Measurements from ENCODE around the gene SH2D4B. TPM values are rescaled to one million over a fixed set of nuclear protein-coding genes. Genes with fewer than 3 reads are reported as not detected.

Gene SH2D4B
- total and polyA plus RNA-seq, 2 of the 13 experiments (the other 11 are each of a cell fraction or from before 2014, with no cell fraction given): not detected

DNA sequence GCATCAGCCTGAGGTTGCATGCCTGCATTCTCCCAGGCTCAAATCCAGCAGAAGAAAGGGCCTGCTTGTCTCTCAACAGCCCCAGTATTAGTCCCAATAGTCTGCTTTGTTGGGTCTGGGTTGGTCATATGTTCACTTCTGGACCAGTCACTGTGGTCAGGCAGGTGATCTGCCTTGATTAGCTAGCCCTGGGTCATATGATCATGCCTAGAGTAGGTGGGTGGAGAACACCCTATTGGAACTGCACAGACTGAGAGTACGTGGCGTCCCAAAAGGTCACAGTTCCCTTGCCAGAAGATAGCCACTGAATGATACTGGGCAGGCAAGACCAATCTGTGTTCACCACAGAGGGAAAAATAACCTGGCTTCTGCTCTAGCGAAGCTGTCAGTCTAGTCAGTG is 80.1 kb downstream of the SH2D4B start:
- H4K20me1 ChIP-seq (ENCODE audit: insufficient read depth, low read length): no peaks in the 10 kb centered on the region
- ChIA-PET CTCF (ENCODE audit: low intra/inter-chr PET ratio, low total read pairs) (no interaction called here), POLR2A (no interaction called here)
- WGBS (ENCODE audit: low lambda C conversion rate): 18% methylated on average over 3 of the region's 3 CpGs
- in situ Hi-C loops (cut with HindIII; ENCODE audit: extremely low pct_ligation_motif_present, low pct_unique_long_range_greater_than_20kb) (no loop called here), intact Hi-C loops (cut with micrococcal nuclease; ENCODE audit: unreplicated experiment) (no loop called here)
- no peak overlapping the region for H3K4me2 ChIP-seq (ENCODE audit: low read depth, low read length)
- no peaks in the 10 kb centered on the region for H3K36me3 ChIP-seq (replicated peaks in 1 of 2; ENCODE audit: control insufficient read depth in 1 of 2, insufficient read depth in 2 of 2, low read length in 2 of 2)
- H3K27me3 ChIP-seq (ENCODE audit: control insufficient read depth in 1 of 2, insufficient read depth in 2 of 2, low read length in 2 of 2): no peaks in the 10 kb centered on the region; a peak in 2 of 5 replicates
- no peak for FAIRE-seq
- no peaks in the 10 kb centered on the region for H3K79me2 ChIP-seq (ENCODE audit: insufficient read depth, low read length)
- H3K9ac ChIP-seq (ENCODE audit: insufficient read depth, low read depth, low read length): no peak overlapping the region
- no peak for ATAC-seq
- TF ChIP-seq SAFB2 (CRISPR knock-in tag; IDR thresholded peaks at IDR 0.05; ENCODE audit: borderline replicate concordance, low read depth) (no peak), AGO2 (optimal IDR thresholded peaks at IDR 0.05; ENCODE audit: low read depth, low read length) (no peak), ZNF207 (IDR thresholded peaks at IDR 0.05; ENCODE audit: borderline replicate concordance) (no peak), ZNF7 (CRISPR knock-in tag; IDR thresholded peaks at IDR 0.05) (no peak), ZNF468 (CRISPR knock-in tag; IDR thresholded peaks at IDR 0.05) (no peak), ARNT2 (CRISPR knock-in tag; IDR thresholded peaks at IDR 0.05; ENCODE audit: low read depth) (no peak), RFX3 (CRISPR knock-in tag; IDR thresholded peaks at IDR 0.05) (no peak), ZNF44 (CRISPR knock-in tag; IDR thresholded peaks at IDR 0.05) (no peak), ISX (CRISPR knock-in tag; conservative IDR thresholded peaks at IDR 0.05) (no peak)
- H3K4me3 ChIP-seq (replicated peaks in 1 of 3; ENCODE audit: insufficient read depth in 1 of 3, low read depth in 2 of 3, low read length in 3 of 3): no peak overlapping the region
- 0 out of 2 replicates have a peak, but pooled peaks cover 6% of the 10 kb centered on the region for H3K4me1 ChIP-seq (ENCODE audit: insufficient read depth, low read length)
- DNase-seq (ENCODE audit: low spot score): no peak
- no peak overlapping the region for H3K27ac ChIP-seq (ENCODE audit: extremely low read length, insufficient read depth, low read length)
- no TSS peak for BruUV-seq (replicated peaks)
- H2AFZ ChIP-seq (ENCODE audit: low read length): no peak overlapping the region
- H3K9me3 ChIP-seq (ENCODE audit: low read length): no peaks in the 10 kb centered on the region

DNA sequence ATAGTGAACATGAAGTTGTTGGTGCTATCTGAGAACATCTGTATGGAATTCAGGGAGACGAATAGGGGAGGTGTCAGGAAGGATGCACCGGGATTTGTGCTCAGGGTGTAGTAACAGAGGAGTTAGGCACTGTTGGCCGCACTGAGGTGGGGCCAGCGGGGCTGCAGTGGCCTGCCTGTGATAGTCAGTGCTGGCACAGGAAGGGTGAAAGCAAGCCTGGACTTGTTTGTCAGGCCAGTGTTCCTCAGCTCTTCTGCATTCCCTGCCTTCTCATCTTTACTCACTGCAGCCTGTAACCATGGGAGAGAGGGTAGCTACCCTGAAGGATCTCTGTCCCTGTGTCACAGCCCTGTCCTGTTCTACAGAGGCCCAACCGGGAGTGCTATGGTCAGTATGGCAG is 81.3 kb downstream of the SH2D4B start:
- ATAC-seq (no peak), DNase-seq (ENCODE audit: low spot score) (no peak), FAIRE-seq (no peak)
- 57% methylated on average over 4 of the region's 5 CpGs for WGBS (ENCODE audit: low lambda C conversion rate)
- H3K4me3 ChIP-seq (replicated peaks in 1 of 3; ENCODE audit: insufficient read depth in 1 of 3, low read depth in 2 of 3, low read length in 3 of 3): no peak overlapping the region
- H3K36me3 ChIP-seq (replicated peaks in 1 of 2; ENCODE audit: control insufficient read depth in 1 of 2, insufficient read depth in 2 of 2, low read length in 2 of 2): no peaks in the 10 kb centered on the region
- H3K9ac ChIP-seq (ENCODE audit: insufficient read depth, low read depth, low read length): no peak overlapping the region
- no peaks in the 10 kb centered on the region for H3K9me3 ChIP-seq (ENCODE audit: low read length)
- H3K4me1 ChIP-seq (ENCODE audit: insufficient read depth, low read length): 0 out of 2 replicates have a peak, but pooled peaks cover 6% of the 10 kb centered on the region
- H3K27ac ChIP-seq (ENCODE audit: extremely low read length, insufficient read depth, low read length): no peak overlapping the region
- TF ChIP-seq CHCHD3 (CRISPR knock-in tag; IDR thresholded peaks at IDR 0.05): no peak
- TF ChIP-seq HDAC2 (CRISPR knock-in tag; IDR thresholded peaks at IDR 0.05): no peak
- no peak for TF ChIP-seq SYNCRIP (IDR thresholded peaks at IDR 0.05; ENCODE audit: insufficient read depth, low read depth, low read length)
- intact Hi-C loops (cut with micrococcal nuclease; ENCODE audit: unreplicated experiment) (no loop called here), in situ Hi-C loops (cut with HindIII; ENCODE audit: extremely low pct_ligation_motif_present, low pct_unique_long_range_greater_than_20kb) (no loop called here)
- H4K20me1 ChIP-seq (ENCODE audit: insufficient read depth, low read length): no peaks in the 10 kb centered on the region
- no peak overlapping the region for H2AFZ ChIP-seq (ENCODE audit: low read length)
- H3K4me2 ChIP-seq (ENCODE audit: low read depth, low read length): no peak overlapping the region
- ChIA-PET CTCF (ENCODE audit: low intra/inter-chr PET ratio, low total read pairs) (no interaction called here), POLR2A (no interaction called here)
- no peaks in the 10 kb centered on the region; a peak in 1 of 5 replicates for H3K27me3 ChIP-seq (ENCODE audit: control insufficient read depth in 1 of 2, insufficient read depth in 2 of 2, low read length in 2 of 2)
- no peaks in the 10 kb centered on the region for H3K79me2 ChIP-seq (ENCODE audit: insufficient read depth, low read length)
- no TSS peak for BruUV-seq (replicated peaks)

All from HepG2 (cell line).